GM12874 (cell line): ENCODE results near the gene ADTRP.

Experiments used
- TF ChIP-seq, protein P1 (sequence below): IDR thresholded peaks from 2 replicates; pipeline ENCODE4 v1.5.1; 2011; ENCODE audit warnings: low read depth, mild to moderate bottlenecking, control low read depth, low read length, moderate library complexity; ENCODE audit not compliant: insufficient read depth

Gene ADTRP

DNA sequence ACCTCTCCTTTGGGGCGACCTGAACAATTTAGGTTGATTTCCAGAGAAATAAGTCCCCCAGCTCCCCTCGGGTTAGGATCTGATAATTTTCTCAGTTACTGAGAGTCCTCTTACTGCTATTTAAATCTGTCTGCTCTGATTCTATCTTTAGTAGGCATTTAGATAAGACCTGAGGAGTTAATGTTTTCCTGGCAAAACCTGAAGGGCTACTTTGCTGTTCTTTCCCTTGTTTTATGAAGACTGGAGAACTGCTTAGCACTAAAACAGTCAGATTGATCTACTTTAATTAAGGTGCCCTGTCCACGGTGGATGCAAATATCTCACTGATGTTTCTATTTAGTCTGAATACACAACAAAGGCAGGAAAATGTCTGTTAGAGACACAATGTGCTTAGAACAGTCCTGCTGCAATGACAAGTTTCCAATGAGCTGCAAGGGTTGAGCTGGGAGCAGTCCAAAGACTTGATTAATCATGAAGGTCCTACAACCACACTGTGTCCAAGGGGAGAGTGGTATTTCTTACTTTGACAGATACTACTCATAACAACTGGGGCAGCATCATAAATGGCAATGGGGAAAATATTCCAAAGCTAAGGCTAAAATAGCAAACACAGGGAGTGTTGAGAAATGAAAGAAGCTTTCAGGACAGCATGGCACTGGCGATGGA is 15.7 kb downstream of the ADTRP start:
- TF ChIP-seq, protein P1, sequence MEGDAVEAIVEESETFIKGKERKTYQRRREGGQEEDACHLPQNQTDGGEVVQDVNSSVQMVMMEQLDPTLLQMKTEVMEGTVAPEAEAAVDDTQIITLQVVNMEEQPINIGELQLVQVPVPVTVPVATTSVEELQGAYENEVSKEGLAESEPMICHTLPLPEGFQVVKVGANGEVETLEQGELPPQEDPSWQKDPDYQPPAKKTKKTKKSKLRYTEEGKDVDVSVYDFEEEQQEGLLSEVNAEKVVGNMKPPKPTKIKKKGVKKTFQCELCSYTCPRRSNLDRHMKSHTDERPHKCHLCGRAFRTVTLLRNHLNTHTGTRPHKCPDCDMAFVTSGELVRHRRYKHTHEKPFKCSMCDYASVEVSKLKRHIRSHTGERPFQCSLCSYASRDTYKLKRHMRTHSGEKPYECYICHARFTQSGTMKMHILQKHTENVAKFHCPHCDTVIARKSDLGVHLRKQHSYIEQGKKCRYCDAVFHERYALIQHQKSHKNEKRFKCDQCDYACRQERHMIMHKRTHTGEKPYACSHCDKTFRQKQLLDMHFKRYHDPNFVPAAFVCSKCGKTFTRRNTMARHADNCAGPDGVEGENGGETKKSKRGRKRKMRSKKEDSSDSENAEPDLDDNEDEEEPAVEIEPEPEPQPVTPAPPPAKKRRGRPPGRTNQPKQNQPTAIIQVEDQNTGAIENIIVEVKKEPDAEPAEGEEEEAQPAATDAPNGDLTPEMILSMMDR: no peak

DNA sequence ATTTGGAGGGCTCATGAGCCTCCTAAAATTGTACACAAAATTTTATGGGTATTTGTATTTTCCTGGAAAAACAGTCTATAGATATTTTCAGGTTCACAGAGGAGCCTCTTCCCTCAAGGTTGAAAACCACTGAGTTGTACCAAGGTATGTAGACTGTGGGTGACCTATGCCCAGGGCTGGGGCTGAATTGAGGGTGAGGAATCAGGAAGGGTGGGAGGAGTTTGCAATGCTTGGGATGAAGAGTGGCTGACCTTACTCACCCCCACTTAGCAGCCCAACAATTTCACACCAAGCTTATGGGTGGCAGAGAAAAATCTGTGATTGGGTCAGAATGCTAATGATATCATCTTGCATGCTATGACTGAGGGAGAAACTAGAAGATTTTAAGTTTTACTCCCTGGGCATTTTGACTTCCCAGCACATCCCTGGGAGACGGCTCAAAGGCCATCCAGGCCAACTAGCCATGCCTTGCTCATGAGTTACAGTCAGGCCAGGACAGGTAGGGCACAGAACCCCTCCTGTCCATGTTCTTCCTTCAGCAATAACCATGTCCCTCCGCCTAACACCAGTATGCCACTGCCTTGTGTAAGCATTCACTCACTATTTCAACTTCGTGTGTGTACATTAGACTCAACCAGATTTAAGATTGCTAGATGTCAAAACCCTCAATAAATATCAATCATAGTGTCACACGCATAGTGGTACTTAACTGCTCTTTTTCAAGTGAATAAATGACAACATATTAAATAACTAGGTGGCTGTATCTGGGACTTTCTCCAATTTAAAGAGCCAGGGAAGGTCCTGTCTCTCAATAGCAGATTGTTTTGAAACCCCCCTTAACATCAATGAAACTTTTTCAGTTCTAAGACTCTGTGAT is 16.6 kb downstream of the ADTRP start:
- TF ChIP-seq, protein P1: no peak

DNA sequence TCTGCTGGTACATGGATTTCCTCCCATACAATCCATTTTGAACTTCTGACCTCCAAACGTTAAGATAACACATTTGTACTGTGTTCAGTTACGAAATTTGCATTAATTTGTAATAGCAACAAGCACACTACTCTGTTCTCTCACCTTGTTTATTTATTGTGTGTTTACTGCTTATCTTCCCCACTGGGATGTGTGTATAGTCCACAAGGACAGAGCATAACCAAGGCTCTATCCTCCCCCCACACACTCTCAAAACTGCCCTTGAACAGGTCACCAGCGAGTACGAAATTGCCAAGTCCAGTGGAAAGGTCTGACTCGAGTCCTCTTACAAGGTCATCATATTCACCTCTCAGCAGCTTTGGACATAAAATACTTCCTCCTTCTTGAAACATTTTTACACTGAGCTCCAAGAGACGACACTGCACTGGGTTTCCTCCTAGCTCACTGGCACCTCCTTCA is 18.6 kb downstream of the ADTRP start:
- TF ChIP-seq, protein P1: no peak

DNA sequence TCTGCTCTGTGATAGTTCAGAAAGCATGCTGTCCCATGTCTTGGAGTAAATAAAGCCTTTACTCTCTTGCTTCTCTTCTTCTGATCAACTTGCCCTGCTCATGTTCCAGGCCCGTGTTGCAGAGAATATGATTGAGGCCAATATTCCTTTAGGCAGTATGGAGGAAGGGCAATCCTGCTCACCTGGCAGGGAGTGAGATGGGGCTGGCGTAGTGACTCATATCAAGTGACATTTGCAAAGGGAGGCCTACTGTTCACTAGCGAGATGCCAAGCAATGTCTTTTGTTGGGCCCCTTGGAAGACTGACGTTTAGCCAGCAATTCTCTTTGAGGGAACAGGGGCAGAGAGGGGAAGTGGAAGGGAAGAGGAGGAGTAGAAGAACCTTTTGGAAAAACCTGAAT is 19.7 kb downstream of the ADTRP start:
- TF ChIP-seq, protein P1: no peak

DNA sequence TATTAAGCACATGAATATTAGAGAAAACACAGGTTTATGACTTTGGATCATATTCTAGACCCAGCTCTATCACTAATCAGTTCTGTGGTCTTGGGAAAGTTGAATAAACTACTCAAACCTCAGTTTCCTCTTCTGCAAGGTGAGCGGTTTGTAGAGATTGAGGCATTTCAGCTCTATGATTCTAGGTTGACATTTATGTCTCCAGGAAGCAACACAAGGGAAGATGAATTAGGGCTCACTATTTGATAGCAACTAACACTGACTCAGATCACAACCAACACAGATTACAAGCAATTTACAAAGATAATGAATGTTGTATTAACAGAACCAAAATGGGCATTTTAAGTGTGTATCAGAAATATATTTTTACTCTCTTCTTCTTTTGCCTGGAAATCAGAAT is 21.9 kb downstream of the ADTRP start:
- TF ChIP-seq, protein P1: no peak

DNA sequence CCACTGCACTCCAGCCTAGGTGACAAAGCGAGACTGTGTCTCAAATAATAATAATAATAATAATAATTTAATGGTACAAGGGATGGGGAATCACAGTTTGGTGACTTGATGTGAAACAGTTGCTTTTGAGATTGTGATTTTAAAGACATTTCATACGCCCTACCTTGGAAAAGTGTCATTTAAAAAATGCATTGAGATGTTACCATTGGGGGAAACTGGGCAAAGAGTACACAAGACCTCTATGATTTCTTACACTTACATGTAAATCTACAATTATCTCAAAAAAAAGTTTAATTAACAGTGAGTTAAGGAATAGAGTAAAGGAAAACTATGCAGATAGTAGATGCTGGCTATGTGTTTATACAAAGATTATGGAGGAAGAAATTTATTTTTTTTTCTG is 22.3 kb downstream of the ADTRP start:
- TF ChIP-seq, protein P1: no peak

DNA sequence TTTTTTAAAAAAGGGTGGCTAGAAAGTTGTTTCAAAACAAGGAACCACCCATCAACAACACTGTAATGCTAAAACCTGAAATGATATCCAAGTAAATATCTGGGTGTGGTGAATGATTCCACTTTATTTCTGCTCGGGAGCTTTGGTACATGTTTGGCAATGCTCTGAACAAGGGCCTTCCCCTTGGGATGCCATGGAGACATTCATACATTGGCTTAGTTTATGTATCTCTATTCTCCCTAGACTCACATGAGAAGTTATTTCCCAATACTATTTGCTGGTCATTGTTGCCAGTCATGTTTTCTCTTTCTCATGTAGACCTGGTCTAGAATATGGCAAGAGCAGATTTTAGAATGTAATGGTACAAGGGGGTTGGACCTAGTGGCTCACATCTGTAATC is 22.9 kb downstream of the ADTRP start:
- TF ChIP-seq, protein P1: no peak
